Epithelial cell of alveolus of lung (primary cell): ENCODE results near the gene RBM20. TPM values are rescaled to one million over a fixed set of nuclear protein-coding genes. Genes with fewer than 3 reads are reported as not detected.

Source experiments
- total RNA-seq: library from RNA; depleted of rRNA; stranded (reverse); fragments of >200 nt; gene quantifications from 2 replicates; pipeline ENCODE4 v1.2.1, GENCODE V29; 2015

The RBM20 gene
- 0.24 and 1.2 TPM in 2 replicates for total RNA-seq

DNA sequence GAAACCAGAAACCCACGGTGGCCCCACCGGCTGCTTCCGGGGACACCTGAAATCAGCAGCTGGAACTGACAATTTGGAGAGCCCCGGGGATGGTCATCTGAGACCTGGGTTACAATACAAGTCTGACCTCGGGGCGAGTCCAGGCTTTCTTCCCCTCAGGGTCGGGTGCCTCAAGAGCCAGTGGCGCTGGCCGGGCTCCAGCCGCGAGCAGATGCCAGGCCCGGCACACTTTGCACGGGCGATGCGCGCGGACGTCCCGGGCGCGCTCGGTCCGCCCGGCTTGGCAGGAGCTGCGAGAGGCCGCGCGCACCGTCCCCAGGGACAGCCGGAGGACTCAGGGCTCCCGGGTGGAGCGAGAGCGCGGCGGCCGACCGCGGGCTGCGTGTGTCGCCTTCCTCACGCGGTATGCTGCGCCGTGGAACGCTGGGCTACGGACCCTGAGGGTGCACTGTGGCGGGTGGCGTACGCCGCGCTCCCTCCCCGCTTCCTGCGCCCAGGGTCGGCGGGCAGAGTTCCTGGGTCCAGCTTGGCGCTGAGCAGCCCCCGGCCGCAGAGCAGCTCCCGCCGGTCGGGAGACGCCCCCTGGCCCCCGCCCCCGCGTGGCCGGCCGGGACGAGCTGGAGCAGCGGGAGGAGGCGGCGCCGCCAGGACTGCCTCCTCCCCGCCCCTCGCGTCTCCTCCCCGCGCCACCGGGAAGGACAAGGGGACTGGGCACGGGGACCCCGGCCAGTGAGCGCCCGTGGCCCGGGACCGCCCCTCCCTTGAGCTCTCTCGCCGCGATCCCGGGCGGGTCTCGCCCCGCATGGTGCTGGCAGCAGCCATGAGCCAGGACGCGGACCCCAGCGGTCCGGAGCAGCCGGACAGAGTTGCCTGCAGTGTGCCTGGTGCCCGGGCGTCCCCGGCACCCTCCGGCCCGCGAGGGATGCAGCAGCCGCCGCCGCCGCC, at the start of gene RBM20:
Gene RBM20, plus strand, starts transcription at position 684 of the 945 bp plus-strand sequence. Its CDS starts 119 bp downstream, at position 803.

DNA sequence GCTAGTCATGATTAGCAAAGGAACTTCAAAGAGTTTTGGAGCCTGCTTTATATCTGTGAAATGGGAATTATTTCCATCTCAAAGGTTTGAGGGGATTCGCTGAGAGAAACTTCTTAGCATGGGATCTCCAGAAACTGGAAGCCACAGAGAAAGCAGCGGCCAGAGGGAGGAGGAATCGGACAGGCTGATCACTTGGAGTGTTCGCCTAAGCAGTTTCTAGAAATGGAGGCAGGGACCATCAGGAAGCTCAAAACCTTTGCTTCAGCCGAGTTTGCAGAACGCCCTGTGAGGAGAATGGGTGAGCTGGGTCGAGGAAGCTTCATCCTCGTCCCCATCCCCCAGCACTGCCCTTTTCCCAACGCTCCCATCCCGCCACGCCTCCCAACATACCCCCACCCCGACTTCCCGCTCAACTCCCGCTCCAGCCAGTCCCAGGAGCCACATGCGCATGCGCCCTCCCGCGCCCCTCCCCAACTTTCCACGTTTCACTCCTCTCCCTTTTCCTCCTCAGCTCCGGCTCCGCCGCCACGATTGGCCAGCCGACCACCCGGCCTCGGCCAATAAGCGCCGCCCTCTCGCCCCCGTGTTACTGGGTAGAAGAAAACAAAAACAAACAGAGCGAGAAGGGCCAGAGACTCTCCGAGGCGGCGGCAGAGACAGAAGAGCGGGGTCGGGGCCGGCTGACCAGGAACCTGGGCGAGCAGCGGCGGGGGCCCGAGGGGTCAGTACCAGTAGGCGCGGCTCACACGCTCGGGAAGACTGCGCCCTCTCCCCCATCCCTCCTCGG, 227.4 kb downstream of the RBM20 start, which contains the start of gene PDCD4:
Gene PDCD4, plus strand, starts transcription at position 631 of the 787 bp plus-strand sequence. CDS start 4,100 bp downstream, outside the sequence.

Other genes starting within 250 kb of the RBM20 start
- 4.5 and 33.7 TPM in 2 replicates for gene DUSP5, start 146.4 kb upstream of the RBM20 start, total RNA-seq
- 20.4 and 24.2 TPM in 2 replicates for gene SMC3, start 76.6 kb upstream of the RBM20 start, total RNA-seq
- 19.7 and 41.0 TPM in 2 replicates for gene PDCD4, start 227.6 kb downstream of the RBM20 start, total RNA-seq